ENCODE measurements around the gene EAPP. TPM values are rescaled to one million over a fixed set of nuclear protein-coding genes. Genes with fewer than 3 reads are reported as not detected.

The EAPP gene
- total RNA-seq, 1 donor from 2014 or later = 30.1 TPM

DNA sequence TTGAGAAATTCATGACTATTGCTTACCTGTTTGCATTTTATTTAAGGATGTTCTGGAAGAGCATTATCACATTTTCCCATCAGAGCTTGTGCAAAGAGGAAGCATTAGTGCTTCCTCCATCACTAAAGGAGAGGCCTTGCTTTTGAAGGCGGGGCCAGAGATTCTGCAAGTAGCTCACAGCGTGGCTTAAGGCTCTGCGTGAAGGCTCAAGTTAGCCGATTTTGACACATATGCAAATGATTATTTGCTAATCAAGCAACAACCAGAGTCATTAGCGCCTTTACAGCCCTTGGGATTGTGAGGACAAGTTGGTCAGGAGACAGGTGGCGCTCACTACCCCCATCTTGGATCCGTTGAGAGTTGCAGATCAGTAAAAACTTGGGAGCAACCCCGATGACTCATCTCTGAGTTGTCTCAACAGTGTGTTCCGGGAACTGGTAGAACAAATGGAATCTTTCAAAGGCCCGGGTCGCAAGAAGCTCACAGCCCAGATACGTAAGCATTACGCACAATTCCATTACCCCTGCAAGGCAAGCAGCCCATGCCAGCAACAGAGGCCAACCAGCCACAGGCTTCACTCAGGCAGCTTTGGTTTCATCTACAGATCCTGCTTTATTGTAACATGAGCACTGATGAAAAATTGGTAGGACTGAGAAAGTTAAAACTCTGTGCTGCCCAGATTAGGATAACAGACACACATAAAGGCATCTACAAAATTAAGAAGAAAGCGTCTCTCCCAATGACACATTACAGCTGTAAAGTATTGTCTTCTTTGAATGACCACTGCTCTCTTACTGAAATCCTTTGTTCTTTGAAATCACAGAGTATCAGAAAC is 42.6 kb downstream of the EAPP start:
- Mint-ChIP-seq H3K9me3 (ENCODE audit: unreplicated experiment) (no peaks in the 10 kb centered on the region), H3K4me3 (ENCODE audit: unreplicated experiment) (no peak overlapping the region), H3K27me3 (ENCODE audit: unreplicated experiment) (peaks cover 3% of the 10 kb centered on the region), H3K36me3 (ENCODE audit: low read depth, unreplicated experiment) (no peaks in the 10 kb centered on the region), H3K27ac (ENCODE audit: unreplicated experiment) (peak overlapping the region; percentile 15), H3K4me1 (ENCODE audit: unreplicated experiment) (peaks cover 14% of the 10 kb centered on the region)
- TF ChIP-seq CTCF (IDR thresholded peaks at IDR 0.05; ENCODE audit: unreplicated experiment) = no peak
- DNase-seq (ENCODE audit: low spot score) = peak; percentile 8

DNA sequence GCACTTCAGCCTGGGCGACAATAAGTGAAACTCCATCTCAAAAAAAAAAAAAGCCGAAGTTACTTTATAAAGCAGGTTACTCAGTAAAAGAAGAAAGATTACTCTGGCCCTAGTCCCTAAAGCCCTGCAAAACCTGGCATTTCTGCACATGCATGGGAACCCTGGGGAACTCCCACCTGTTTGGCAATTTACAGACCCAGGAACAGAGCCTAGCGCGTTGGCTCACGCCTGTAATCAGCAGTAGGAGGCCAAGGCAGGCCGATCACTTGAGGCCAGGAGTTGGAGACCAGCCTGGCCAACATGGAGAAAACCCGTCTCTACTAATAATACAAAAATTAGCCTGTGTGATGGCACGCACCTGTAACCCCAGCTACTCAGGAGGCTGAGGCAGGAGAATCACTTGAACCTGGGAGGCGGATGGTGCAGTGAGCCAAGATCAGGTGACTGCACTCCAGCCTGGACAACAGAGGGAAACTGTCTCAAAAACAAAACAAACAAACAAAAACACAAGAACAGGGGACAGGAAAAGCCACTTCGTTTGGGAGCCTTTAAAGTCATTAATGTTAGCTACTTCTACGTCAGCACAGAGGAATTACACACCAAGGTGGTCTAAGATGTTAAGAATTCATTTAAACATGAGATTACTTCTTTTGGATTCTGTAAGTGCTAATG is 43.4 kb downstream of the EAPP start:
- no peak for DNase-seq (ENCODE audit: low spot score)
- Mint-ChIP-seq H3K36me3 (ENCODE audit: low read depth, unreplicated experiment) (no peaks in the 10 kb centered on the region), H3K27me3 (ENCODE audit: unreplicated experiment) (peaks cover 3% of the 10 kb centered on the region), H3K4me1 (ENCODE audit: unreplicated experiment) (peaks cover 14% of the 10 kb centered on the region), H3K27ac (ENCODE audit: unreplicated experiment) (no peak overlapping the region), H3K9me3 (ENCODE audit: unreplicated experiment) (no peaks in the 10 kb centered on the region), H3K4me3 (ENCODE audit: unreplicated experiment) (no peak overlapping the region)
- TF ChIP-seq CTCF (IDR thresholded peaks at IDR 0.05; ENCODE audit: unreplicated experiment) = no peak

- H3K9me3 Mint-ChIP-seq (ENCODE audit: unreplicated experiment) = no peaks in the 10 kb centered on the region
- DNase-seq (ENCODE audit: low spot score) = no peak
- H3K4me3 Mint-ChIP-seq (ENCODE audit: unreplicated experiment) = no peak overlapping the region
- no peaks in the 10 kb centered on the region for H3K4me1 Mint-ChIP-seq (ENCODE audit: unreplicated experiment)
- peaks cover 9% of the 10 kb centered on the region for H3K27me3 Mint-ChIP-seq (ENCODE audit: unreplicated experiment)
- H3K27ac Mint-ChIP-seq (ENCODE audit: unreplicated experiment) = no peak overlapping the region
- no peak for TF ChIP-seq CTCF (IDR thresholded peaks at IDR 0.05; ENCODE audit: unreplicated experiment)
- no peaks in the 10 kb centered on the region for H3K36me3 Mint-ChIP-seq (ENCODE audit: low read depth, unreplicated experiment)
These were observed 50.2 kb downstream of the EAPP start for GRCh38 chr14:34489324-34489723.

- Mint-ChIP-seq H3K27me3 (ENCODE audit: unreplicated experiment) (peaks cover 9% of the 10 kb centered on the region), H3K36me3 (ENCODE audit: low read depth, unreplicated experiment) (no peaks in the 10 kb centered on the region), H3K4me1 (ENCODE audit: unreplicated experiment) (no peaks in the 10 kb centered on the region), H3K9me3 (ENCODE audit: unreplicated experiment) (no peaks in the 10 kb centered on the region), H3K4me3 (ENCODE audit: unreplicated experiment) (no peak overlapping the region), H3K27ac (ENCODE audit: unreplicated experiment) (no peak overlapping the region)
- no peak for DNase-seq (ENCODE audit: low spot score)
- no peak for TF ChIP-seq CTCF (IDR thresholded peaks at IDR 0.05; ENCODE audit: unreplicated experiment)
These were observed 51.0 kb downstream of the EAPP start for GRCh38 chr14:34488528-34488927.

GRCh38 chr14:34484726-34485125 is 54.8 kb downstream of the EAPP start:
- Mint-ChIP-seq H3K4me3 (ENCODE audit: unreplicated experiment) (no peak overlapping the region), H3K4me1 (ENCODE audit: unreplicated experiment) (no peaks in the 10 kb centered on the region), H3K9me3 (ENCODE audit: unreplicated experiment) (no peaks in the 10 kb centered on the region), H3K27ac (ENCODE audit: unreplicated experiment) (no peak overlapping the region), H3K27me3 (ENCODE audit: unreplicated experiment) (peaks cover 6% of the 10 kb centered on the region), H3K36me3 (ENCODE audit: low read depth, unreplicated experiment) (no peaks in the 10 kb centered on the region)
- no peak for TF ChIP-seq CTCF (IDR thresholded peaks at IDR 0.05; ENCODE audit: unreplicated experiment)
- DNase-seq (ENCODE audit: low spot score) = no peak
